ENCODE data around the gene TNIK. TPM values are rescaled to one million over a fixed set of nuclear protein-coding genes. Genes with fewer than 3 reads are reported as not detected.

The TNIK gene
- total RNA-seq, 6 donors from 2014 or later = 23.2 to 74.4 (median 38.3) TPM

DNA sequence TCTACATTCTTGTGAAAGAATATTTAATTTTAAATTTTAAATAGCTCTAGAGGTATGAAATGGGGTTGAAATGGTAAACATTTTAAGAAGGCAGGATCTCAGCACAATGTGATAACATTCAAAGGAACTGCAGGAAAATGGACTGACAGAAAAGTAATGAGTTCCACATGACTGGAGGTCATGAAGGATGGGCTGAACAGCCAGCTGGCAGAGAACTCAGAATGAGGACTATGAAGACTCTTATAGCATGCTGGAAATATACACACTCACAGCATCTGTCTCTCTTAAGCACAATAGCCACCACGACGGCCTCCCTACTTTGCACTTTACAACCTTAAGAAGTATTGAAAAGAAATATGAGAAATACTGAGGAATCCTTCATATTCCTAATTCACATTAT, 94.7 kb downstream of the TNIK start:
- Histone ChIP-seq H3K27ac (no peak overlapping the region), H3K4me3 (no peak overlapping the region), H3K36me3 (no peaks in the 10 kb centered on the region), H3K9me3 (no peaks in the 10 kb centered on the region), H3K4me1 (no peaks in the 10 kb centered on the region), H3K27me3 (no peaks in the 10 kb centered on the region)
- TF ChIP-seq, protein P1, sequence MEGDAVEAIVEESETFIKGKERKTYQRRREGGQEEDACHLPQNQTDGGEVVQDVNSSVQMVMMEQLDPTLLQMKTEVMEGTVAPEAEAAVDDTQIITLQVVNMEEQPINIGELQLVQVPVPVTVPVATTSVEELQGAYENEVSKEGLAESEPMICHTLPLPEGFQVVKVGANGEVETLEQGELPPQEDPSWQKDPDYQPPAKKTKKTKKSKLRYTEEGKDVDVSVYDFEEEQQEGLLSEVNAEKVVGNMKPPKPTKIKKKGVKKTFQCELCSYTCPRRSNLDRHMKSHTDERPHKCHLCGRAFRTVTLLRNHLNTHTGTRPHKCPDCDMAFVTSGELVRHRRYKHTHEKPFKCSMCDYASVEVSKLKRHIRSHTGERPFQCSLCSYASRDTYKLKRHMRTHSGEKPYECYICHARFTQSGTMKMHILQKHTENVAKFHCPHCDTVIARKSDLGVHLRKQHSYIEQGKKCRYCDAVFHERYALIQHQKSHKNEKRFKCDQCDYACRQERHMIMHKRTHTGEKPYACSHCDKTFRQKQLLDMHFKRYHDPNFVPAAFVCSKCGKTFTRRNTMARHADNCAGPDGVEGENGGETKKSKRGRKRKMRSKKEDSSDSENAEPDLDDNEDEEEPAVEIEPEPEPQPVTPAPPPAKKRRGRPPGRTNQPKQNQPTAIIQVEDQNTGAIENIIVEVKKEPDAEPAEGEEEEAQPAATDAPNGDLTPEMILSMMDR (IDR thresholded peaks at IDR 0.05) = no peak
- TF ChIP-seq POLR2AphosphoS5 (IDR thresholded peaks at IDR 0.05) (no peak), EP300 (IDR thresholded peaks at IDR 0.05) (no peak), POLR2A (IDR thresholded peaks at IDR 0.05) (no peak)
- no peak for DNase-seq
- 54 to 71% methylated on average over 2 of the region's 2 CpGs for WGBS, 2 donors
- ATAC-seq (ENCODE audit: low FRiP score in 2 of 2) = no peak

DNA sequence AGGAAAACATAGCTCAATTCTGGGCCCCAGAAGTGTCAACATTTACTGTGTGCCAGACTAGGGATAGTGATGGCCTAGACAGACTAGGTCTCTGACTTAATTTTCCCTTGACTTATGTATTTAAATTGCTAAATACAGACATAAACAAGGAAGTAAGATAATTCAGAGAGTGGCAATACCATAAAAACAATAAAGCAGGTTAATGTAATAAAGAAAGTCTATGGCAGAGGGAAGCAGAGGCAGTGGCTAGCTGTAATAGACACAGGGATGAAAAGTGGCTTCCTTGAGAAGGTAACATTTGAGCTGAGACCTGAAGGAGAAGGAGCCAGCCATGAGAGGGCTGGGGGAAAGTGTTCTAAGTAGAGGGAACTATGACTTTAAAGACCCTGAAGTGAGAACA, 95.7 kb downstream of the TNIK start:
- ATAC-seq (ENCODE audit: low FRiP score in 2 of 2) = no peak

DNA sequence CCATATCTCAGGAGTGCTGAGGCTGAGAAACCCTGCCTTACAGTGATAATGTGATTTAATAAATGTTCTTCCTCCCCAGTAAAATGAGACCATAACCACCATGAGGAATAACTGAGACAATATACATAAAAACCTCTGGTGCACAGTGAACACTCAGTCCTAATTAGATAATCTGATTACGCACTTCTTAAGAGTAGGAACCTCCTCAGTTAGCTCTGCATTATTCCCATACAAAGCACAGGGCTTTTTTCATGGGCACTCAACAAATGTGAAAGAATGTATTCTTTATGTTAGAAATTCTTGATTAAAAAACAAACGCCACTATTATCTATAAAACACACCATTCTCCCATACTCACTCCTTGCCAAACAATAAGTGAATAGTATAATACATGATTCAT, 97.0 kb downstream of the TNIK start:
- no peak overlapping the region for H3K4me3 ChIP-seq
- no peaks in the 10 kb centered on the region for H3K9me3 ChIP-seq
- ATAC-seq (ENCODE audit: low FRiP score in 2 of 2) = no peak
- TF ChIP-seq POLR2A (IDR thresholded peaks at IDR 0.05) (no peak), EP300 (IDR thresholded peaks at IDR 0.05) (no peak), POLR2AphosphoS5 (IDR thresholded peaks at IDR 0.05) (no peak)
- TF ChIP-seq, protein P1 (IDR thresholded peaks at IDR 0.05) = no peak
- H3K4me1 ChIP-seq = peaks cover 0 to 8% (median 2%) of the 10 kb centered on the region in 4 donors
- no peaks in the 10 kb centered on the region for H3K27me3 ChIP-seq
- H3K36me3 ChIP-seq = no peaks in the 10 kb centered on the region
- no peak for DNase-seq
- 89 to 92% methylated on average over 2 of the region's 2 CpGs for WGBS, 2 donors
- H3K27ac ChIP-seq = no peak overlapping the region

More for the DNA sequence above, 95.7 kb downstream of the TNIK start:
- no peak for TF ChIP-seq EP300 (IDR thresholded peaks at IDR 0.05)
- TF ChIP-seq POLR2A (IDR thresholded peaks at IDR 0.05) = no peak
- TF ChIP-seq, protein P1 (IDR thresholded peaks at IDR 0.05) = no peak
- no peak for TF ChIP-seq POLR2AphosphoS5 (IDR thresholded peaks at IDR 0.05)
- H3K9me3 ChIP-seq = no peaks in the 10 kb centered on the region
- no peaks in the 10 kb centered on the region for H3K36me3 ChIP-seq
- no peak overlapping the region for H3K4me3 ChIP-seq
- H3K4me1 ChIP-seq = peaks cover 0 to 2% (median 0%) of the 10 kb centered on the region in 4 donors
- H3K27ac ChIP-seq = no peak overlapping the region
- H3K27me3 ChIP-seq = no peaks in the 10 kb centered on the region
- no peak for DNase-seq

GRCh38 chr3:171362575-171362974, 97.6 kb downstream of the TNIK start:
- TF ChIP-seq POLR2AphosphoS5 (IDR thresholded peaks at IDR 0.05) (no peak), EP300 (IDR thresholded peaks at IDR 0.05) (no peak), POLR2A (IDR thresholded peaks at IDR 0.05) (no peak)
- TF ChIP-seq, protein P1 (IDR thresholded peaks at IDR 0.05) = no peak
- DNase-seq = no peak
- ATAC-seq (ENCODE audit: low FRiP score in 2 of 2) = no peak

GRCh38 chr3:171358881-171359198, 101.4 kb downstream of the TNIK start:
- peaks cover 0 to 19% (median 2%) of the 10 kb centered on the region in 4 donors for H3K4me1 ChIP-seq
- 57 to 81% methylated on average over 2 of the region's 2 CpGs for WGBS, 2 donors
- no peak for ATAC-seq (ENCODE audit: low FRiP score in 2 of 2)
- H3K27ac ChIP-seq = no peak overlapping the region
- no peaks in the 10 kb centered on the region for H3K9me3 ChIP-seq
- no peak for TF ChIP-seq POLR2A (IDR thresholded peaks at IDR 0.05)
- TF ChIP-seq, protein P1 (IDR thresholded peaks at IDR 0.05) = no peak
- TF ChIP-seq POLR2AphosphoS5 (IDR thresholded peaks at IDR 0.05) = no peak
- TF ChIP-seq EP300 (IDR thresholded peaks at IDR 0.05) = no peak
- H3K36me3 ChIP-seq = no peaks in the 10 kb centered on the region
- H3K4me3 ChIP-seq = no peak overlapping the region
- no peak for DNase-seq
- no peaks in the 10 kb centered on the region for H3K27me3 ChIP-seq

More at GRCh38 chr3:171362575-171362974, 97.6 kb downstream of the TNIK start:
- Histone ChIP-seq H3K9me3 (no peaks in the 10 kb centered on the region), H3K4me1 (peaks cover 0 to 8% (median 2%) of the 10 kb centered on the region in 4 donors), H3K36me3 (no peaks in the 10 kb centered on the region), H3K27me3 (no peaks in the 10 kb centered on the region), H3K4me3 (no peak overlapping the region), H3K27ac (no peak overlapping the region)

Measured in upper lobe of left lung (tissue), 6 donors.